Right atrium auricular region (tissue), 2 donors: Measurements from ENCODE around the gene SPAM1. TPM values are rescaled to one million over a fixed set of nuclear protein-coding genes. Genes with fewer than 3 reads are reported as not detected.

ENCODE experiments used
- DNase-seq: peaks from one replicate; pipeline ENCODE4 v3.0.0-alpha.2; 2019; ENCODE audit warnings: low spot score
- H3K27ac ChIP-seq, 2 donors: fragments of 200-600 bp; sonication (generic); 1 replicate in 1 of 2; 2 replicates in 1 of 2; pipeline ENCODE4 v1.5.1; 2016 to 2019
- H3K27me3 ChIP-seq, 2 donors: fragments of 200-600 bp; sonication (generic); one replicate each; pipeline versions ENCODE4 v1.5.1 to v1.6.0; 2017 to 2019
- H3K36me3 ChIP-seq: fragments of 200-600 bp; sonication (generic); one replicate; pipeline ENCODE4 v1.5.1; 2016
- H3K4me1 ChIP-seq, 2 donors: fragments of 200-600 bp; sonication (generic); one replicate each; pipeline versions ENCODE4 v1.5.1 to v1.6.0; 2017 to 2019
- H3K4me3 ChIP-seq, 2 donors: fragments of 200-600 bp; sonication (generic); 1 replicate in 1 of 2; 2 replicates in 1 of 2; pipeline ENCODE4 v1.5.1; 2017 to 2019; ENCODE audit warnings: mild to moderate bottlenecking in 1 of 2, moderate library complexity in 1 of 2
- H3K9me3 ChIP-seq, 2 donors: fragments of 200-600 bp; sonication (generic); one replicate each; pipeline ENCODE4 v1.5.1; 2019
- total RNA-seq, 2 donors: library from RNA; depleted of rRNA; stranded (reverse); fragments of >200 nt; gene quantifications; one replicate each; pipeline ENCODE4 v1.1.0, GENCODE V29; 2016
- TF ChIP-seq, protein P1 (sequence below), 2 donors: fragments of 200-600 bp; sonication (generic); IDR thresholded peaks; one replicate each; pipeline ENCODE4 v1.5.1; 2019; ENCODE audit warnings: antibody characterized with exemption in 2 of 2

SPAM1 gene
- total RNA-seq, 2 donors from 2014 or later, result not detected

DNA sequence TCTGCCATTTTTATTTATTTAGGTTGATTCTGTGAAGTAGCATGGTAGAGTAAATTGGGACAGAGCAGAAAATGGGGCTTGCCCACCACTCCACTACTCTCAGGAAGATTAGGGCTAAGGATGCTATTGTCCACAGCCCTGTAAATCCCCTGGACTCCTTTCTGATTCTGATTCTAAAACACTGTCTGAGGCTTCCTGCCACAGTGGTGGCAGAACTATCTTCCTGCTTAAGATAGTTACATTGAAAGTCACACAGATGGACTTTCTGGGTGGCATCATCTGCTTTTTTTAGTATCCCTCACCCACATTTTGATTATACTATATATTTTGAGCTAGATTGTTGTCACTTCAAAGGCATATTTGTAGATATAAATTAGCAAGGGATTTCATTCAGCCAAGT, 50.0 kb downstream of the SPAM1 start:
- peak overlapping the region in 1 of 2 donors; percentile 17 for H3K27ac ChIP-seq
- TF ChIP-seq, protein P1, sequence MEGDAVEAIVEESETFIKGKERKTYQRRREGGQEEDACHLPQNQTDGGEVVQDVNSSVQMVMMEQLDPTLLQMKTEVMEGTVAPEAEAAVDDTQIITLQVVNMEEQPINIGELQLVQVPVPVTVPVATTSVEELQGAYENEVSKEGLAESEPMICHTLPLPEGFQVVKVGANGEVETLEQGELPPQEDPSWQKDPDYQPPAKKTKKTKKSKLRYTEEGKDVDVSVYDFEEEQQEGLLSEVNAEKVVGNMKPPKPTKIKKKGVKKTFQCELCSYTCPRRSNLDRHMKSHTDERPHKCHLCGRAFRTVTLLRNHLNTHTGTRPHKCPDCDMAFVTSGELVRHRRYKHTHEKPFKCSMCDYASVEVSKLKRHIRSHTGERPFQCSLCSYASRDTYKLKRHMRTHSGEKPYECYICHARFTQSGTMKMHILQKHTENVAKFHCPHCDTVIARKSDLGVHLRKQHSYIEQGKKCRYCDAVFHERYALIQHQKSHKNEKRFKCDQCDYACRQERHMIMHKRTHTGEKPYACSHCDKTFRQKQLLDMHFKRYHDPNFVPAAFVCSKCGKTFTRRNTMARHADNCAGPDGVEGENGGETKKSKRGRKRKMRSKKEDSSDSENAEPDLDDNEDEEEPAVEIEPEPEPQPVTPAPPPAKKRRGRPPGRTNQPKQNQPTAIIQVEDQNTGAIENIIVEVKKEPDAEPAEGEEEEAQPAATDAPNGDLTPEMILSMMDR (IDR thresholded peaks at IDR 0.05), result no peak
- H3K9me3 ChIP-seq, result no peaks in the 10 kb centered on the region
- H3K36me3 ChIP-seq, result no peaks in the 10 kb centered on the region
- no peak for DNase-seq
- H3K4me3 ChIP-seq, result no peak overlapping the region
- H3K4me1 ChIP-seq, result peaks cover 0 to 5% of the 10 kb centered on the region in 2 donors
- no peaks in the 10 kb centered on the region for H3K27me3 ChIP-seq

DNA sequence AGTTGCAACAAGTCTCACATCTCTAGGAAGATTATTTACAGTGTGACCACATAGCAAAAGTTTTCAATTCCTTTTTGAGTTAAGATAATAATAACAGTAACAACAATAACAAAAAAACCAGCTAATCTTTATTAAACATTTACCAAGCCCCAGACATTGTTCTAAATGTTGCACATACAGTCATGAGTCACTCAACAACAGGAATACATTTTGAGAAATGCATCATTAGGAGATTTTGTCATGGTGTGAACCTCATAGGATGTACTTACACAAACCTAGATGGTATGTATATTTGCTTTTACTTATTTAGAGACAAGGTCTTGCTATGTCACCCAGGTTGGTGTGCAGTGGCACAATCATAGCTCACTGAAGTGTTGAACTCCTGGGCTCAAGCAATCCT, 52.0 kb downstream of the SPAM1 start:
- TF ChIP-seq, protein P1 (IDR thresholded peaks at IDR 0.05), result no peak
- Histone ChIP-seq H3K9me3 (no peaks in the 10 kb centered on the region), H3K4me3 (no peak overlapping the region), H3K4me1 (peaks cover 0 to 5% of the 10 kb centered on the region in 2 donors), H3K27ac (no peak overlapping the region), H3K36me3 (no peaks in the 10 kb centered on the region), H3K27me3 (no peaks in the 10 kb centered on the region)
- no peak for DNase-seq

DNA sequence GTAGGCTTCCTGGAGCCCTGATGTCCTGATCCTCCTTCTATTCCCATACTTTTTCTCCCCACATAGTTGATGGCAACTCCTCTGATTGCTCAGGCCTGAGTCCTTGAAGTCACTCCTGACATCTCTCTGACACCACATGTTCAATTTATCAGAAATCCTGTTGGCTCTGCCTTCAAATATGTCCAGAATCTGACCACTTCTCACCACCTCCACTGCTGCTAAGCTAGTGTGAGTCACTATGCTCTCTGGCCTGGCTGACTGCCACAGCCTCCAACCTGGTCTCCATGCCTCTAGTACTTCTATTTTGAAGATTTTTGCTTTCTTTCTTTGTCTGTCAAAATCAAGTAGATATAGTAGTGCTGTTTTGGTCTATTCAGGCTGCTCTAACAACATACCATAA, 54.8 kb downstream of the SPAM1 start:
- H3K4me1 ChIP-seq, result no peaks in the 10 kb centered on the region
- peak overlapping the region in 1 of 2 donors; percentile 19 for H3K27ac ChIP-seq
- H3K9me3 ChIP-seq, result no peaks in the 10 kb centered on the region
- no peak for DNase-seq
- H3K4me3 ChIP-seq, result no peak overlapping the region
- no peaks in the 10 kb centered on the region for H3K27me3 ChIP-seq
- H3K36me3 ChIP-seq, result no peaks in the 10 kb centered on the region
- TF ChIP-seq, protein P1 (IDR thresholded peaks at IDR 0.05), result no peak

DNA sequence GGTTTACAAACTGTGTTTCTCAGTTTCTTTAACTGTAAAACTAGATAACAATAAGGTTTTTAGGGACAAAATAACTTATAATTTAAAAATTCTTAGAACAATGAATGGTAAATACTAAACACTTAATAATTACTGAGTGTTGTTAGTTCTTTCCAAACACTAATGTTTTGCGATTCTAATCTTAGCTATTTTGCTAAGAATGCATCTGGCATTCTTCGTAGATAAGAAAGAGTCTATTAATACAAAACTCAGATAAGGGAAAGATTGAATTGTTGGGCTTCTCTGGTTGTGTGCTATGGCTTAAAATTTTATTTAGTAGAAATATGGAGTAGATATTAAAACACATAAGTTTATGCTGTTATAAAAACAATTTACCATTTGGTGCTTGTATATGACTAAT, 62.4 kb downstream of the SPAM1 start:
- Histone ChIP-seq H3K36me3 (no peaks in the 10 kb centered on the region), H3K27ac (peak overlapping the region in 1 of 2 donors; percentile 44), H3K27me3 (no peaks in the 10 kb centered on the region), H3K4me3 (no peak overlapping the region), H3K4me1 (no peaks in the 10 kb centered on the region), H3K9me3 (no peaks in the 10 kb centered on the region)
- no peak for DNase-seq
- TF ChIP-seq, protein P1 (IDR thresholded peaks at IDR 0.05), result no peak

DNA sequence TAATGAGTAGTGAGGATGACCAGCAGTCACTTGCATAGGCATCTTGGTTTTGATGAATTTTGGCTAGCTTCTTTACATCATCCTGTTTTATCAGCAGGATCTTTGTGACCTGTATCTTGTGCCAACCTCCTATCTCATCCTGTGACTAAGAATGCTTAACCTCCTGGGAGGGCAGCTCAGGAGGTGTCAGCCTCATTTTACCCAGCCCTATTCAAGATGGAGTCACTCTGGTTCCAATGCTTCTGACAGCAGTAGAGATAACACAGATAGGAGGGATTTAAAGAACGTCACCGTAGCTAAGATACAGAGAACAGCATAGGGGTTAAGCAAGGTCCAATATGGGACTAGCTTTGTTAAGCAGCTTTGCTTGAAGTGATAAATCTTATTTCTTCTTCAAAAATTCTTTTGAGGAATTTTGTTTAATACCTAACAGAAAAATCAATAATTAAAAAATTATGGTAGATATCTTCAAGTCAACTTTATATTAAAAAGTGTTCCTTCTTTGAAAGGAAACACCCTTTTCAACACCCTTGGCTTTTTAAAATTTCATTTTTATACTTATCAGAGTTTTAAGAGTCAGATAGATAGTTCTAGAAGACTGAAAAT, 68.0 kb downstream of the SPAM1 start:
- Histone ChIP-seq H3K27ac (no peak overlapping the region), H3K36me3 (no peaks in the 10 kb centered on the region), H3K4me1 (no peaks in the 10 kb centered on the region), H3K4me3 (no peak overlapping the region), H3K27me3 (no peaks in the 10 kb centered on the region), H3K9me3 (no peaks in the 10 kb centered on the region)
- no peak for DNase-seq
- TF ChIP-seq, protein P1 (IDR thresholded peaks at IDR 0.05), result no peak

DNA sequence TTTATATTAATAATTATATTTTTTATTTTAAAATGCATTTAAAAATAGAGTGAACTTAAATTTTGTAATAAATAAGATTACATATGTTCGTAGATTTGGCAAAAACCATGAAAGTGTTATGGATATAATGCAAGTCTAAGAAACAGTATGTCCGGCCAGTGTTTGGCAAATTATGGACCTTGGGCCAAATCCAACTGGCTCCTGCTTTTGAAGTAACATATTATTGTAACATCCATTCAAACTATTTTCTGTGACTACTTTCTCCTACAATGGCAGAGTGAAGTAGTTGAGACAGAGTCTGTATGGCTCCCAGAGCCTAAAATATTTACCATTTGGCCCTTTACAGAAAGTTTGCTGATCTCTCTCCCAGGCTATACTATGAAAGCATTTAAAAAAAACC, 69.0 kb downstream of the SPAM1 start:
- Histone ChIP-seq H3K36me3 (no peaks in the 10 kb centered on the region), H3K4me3 (no peak overlapping the region), H3K9me3 (no peaks in the 10 kb centered on the region), H3K4me1 (no peaks in the 10 kb centered on the region), H3K27ac (no peak overlapping the region), H3K27me3 (no peaks in the 10 kb centered on the region)
- TF ChIP-seq, protein P1 (IDR thresholded peaks at IDR 0.05), result no peak
- no peak for DNase-seq
